ENCODE measurements around the gene NR3C1.

NR3C1 gene

DNA sequence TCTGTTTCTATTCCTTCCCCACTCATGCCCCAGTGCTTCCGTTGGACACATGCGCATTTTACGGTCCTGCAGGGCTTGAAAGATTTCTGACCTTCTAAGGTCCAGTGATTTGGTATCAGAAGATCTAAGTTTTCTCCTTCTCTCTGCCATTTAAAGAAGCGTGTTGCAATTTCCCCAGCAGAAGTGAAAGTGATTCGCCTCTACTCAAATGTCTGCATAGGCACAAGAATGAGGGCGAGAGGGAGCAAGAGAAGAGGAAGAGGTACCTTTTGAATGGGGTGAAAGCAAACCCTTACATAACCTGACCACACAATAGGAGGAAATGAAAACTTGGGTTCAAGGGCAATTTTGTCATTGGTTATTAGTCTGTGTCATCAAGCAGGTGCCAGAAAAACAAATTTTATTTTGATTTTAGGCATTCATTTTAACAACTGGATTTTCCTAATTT, 31.7 kb upstream of the NR3C1 start:
- no peak overlapping the region for H3K4me3 Mint-ChIP-seq

DNA sequence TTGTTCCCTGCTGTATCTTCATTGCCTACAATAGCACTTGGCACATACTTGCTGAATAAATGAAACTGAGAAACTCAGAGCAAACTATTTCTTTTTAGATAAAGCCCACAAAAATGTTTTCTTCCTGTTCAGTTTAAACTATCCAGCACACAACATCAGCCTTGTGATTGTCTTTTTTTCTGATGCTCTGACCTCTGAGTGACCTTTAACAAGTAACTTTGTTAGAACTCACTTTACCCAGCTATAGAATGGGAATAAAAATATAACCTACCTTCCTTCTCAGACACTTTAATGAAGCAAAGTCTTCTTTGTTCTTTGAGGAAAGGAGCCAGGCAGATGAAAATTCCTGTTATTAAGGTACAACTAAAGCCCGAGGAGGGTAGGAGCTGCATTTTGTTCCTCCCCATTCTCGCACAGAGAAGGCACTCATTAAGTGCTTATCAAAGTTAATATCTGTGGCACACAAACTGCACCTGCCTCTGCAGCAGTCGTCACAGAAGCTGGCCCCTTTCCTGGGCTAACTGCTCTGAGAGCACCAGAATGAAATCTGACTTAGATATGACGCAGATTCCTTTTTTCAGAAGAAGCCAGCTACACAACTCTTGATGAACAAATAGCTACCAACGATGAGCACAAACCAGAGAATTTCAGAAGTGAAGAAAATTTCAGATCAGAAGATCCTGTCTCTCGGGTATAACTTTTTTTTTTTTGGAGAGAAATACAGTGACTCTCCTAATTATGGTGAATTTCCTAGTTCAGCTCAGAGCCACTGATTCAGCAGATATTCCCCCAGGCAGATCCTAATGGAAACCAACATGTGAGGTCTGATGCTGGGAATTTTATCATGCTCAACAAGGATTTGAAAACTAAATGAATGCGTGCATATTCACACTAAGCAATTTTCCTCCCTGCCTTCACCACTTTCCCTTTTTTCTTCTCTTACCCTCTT, 31.0 kb upstream of the NR3C1 start:
- Mint-ChIP-seq H3K27ac (no peak overlapping the region), H3K4me1 (no peaks in the 10 kb centered on the region), H3K4me3 (no peak overlapping the region), H3K27me3 (ENCODE audit: low read depth) (peaks cover 13% of the 10 kb centered on the region), H3K9me3 (no peaks in the 10 kb centered on the region), H3K36me3 (ENCODE audit: low read depth) (no peaks in the 10 kb centered on the region)
- TF ChIP-seq, protein P1, sequence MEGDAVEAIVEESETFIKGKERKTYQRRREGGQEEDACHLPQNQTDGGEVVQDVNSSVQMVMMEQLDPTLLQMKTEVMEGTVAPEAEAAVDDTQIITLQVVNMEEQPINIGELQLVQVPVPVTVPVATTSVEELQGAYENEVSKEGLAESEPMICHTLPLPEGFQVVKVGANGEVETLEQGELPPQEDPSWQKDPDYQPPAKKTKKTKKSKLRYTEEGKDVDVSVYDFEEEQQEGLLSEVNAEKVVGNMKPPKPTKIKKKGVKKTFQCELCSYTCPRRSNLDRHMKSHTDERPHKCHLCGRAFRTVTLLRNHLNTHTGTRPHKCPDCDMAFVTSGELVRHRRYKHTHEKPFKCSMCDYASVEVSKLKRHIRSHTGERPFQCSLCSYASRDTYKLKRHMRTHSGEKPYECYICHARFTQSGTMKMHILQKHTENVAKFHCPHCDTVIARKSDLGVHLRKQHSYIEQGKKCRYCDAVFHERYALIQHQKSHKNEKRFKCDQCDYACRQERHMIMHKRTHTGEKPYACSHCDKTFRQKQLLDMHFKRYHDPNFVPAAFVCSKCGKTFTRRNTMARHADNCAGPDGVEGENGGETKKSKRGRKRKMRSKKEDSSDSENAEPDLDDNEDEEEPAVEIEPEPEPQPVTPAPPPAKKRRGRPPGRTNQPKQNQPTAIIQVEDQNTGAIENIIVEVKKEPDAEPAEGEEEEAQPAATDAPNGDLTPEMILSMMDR (IDR thresholded peaks at IDR 0.05; ENCODE audit: unreplicated experiment in 3 of 3), result no peak

More for the DNA sequence above, 31.7 kb upstream of the NR3C1 start:
- Mint-ChIP-seq H3K27ac (no peak overlapping the region), H3K36me3 (ENCODE audit: low read depth) (no peaks in the 10 kb centered on the region), H3K9me3 (no peaks in the 10 kb centered on the region), H3K4me1 (no peaks in the 10 kb centered on the region), H3K27me3 (ENCODE audit: low read depth) (peaks cover 13% of the 10 kb centered on the region)
- TF ChIP-seq, protein P1 (IDR thresholded peaks at IDR 0.05; ENCODE audit: unreplicated experiment in 3 of 3), result no peak

DNA sequence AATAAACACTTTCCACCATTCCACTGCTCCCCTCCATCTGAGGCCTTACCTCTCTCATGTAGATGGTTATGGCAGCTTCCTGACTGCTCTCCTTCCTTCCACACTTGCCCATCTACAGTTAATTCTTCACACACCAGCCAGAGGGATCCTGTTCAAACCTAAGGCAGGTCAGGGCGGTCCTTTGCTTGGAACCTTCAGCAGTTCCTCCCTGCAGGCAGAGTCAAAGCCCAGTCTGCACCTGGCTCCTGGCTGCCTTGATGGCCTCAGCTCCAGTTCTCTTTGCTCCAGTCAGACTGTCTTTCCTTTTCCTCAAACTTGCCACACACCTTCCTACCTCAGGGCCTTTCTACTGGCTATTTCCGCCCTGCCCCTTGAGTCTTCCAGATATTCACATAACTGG, 30.2 kb upstream of the NR3C1 start:
- TF ChIP-seq, protein P1 (IDR thresholded peaks at IDR 0.05; ENCODE audit: unreplicated experiment in 3 of 3), result no peak
- H3K4me1 Mint-ChIP-seq, result no peaks in the 10 kb centered on the region
- H3K27ac Mint-ChIP-seq, result no peak overlapping the region
- H3K36me3 Mint-ChIP-seq (ENCODE audit: low read depth), result no peaks in the 10 kb centered on the region
- H3K27me3 Mint-ChIP-seq (ENCODE audit: low read depth), result peaks cover 13% of the 10 kb centered on the region
- no peaks in the 10 kb centered on the region for H3K9me3 Mint-ChIP-seq
- no peak overlapping the region for H3K4me3 Mint-ChIP-seq

DNA sequence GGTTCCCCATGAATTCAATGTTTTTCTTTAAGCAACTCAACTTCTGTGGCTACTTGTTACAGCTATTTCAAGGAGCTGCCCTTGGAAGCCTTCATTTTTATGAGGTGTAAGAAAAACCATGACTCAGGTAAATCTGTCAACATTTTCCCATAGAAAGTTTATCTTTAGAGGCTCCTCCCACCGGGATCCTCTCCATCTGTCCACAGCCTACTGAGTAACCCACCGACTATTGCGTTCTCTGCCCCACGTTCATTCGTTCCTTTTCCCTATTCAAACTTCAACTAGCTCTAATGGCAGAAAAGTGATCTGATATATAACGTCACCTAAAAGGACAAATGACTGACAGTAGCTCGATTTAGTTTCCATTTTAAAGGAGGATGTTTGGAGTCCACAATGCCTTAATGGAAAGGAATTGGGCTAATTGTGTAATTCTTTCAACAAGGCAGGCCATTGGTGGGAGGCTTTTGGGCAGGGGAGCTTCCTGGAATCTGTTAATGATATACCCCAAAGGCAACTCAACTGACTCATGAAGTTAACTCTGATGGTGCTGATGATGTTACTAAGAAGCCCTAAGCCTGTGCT, 29.3 kb upstream of the NR3C1 start:
- H3K27ac Mint-ChIP-seq, result no peak overlapping the region
- TF ChIP-seq, protein P1 (IDR thresholded peaks at IDR 0.05; ENCODE audit: unreplicated experiment in 3 of 3), result no peak
- no peak overlapping the region for H3K4me3 Mint-ChIP-seq
- H3K36me3 Mint-ChIP-seq (ENCODE audit: low read depth), result no peaks in the 10 kb centered on the region
- peaks cover 9% of the 10 kb centered on the region for H3K27me3 Mint-ChIP-seq (ENCODE audit: low read depth)
- H3K4me1 Mint-ChIP-seq, result no peaks in the 10 kb centered on the region
- no peaks in the 10 kb centered on the region for H3K9me3 Mint-ChIP-seq

DNA sequence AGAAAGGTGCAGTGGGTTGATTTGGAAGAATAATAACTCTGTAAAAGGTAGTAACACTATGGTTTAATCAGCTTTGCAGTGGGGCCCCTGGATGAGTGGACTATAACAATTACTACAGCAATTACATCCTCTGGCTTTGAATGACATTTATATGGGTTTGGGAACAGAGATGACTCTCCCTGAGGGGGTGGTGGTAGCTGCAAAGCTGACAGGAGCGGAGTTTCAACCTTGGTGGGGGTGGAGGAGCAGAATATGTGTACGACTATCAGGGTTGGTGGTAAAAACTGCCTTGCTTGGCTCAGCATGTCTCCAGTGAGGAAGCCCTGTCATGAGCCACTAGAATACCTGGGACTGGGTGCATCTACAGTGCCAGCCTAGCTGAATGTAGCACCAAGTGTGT, 28.3 kb upstream of the NR3C1 start:
- TF ChIP-seq, protein P1 (IDR thresholded peaks at IDR 0.05; ENCODE audit: unreplicated experiment in 3 of 3), result no peak
- Mint-ChIP-seq H3K27me3 (ENCODE audit: low read depth) (peaks cover 5% of the 10 kb centered on the region), H3K36me3 (ENCODE audit: low read depth) (no peaks in the 10 kb centered on the region), H3K4me1 (no peaks in the 10 kb centered on the region), H3K27ac (no peak overlapping the region), H3K4me3 (no peak overlapping the region), H3K9me3 (no peaks in the 10 kb centered on the region)
